MM.1S (cell line): Measurements from ENCODE around the gene NRXN3.

Source experiments
- DNase-seq: peaks from one replicate; pipeline ENCODE4 v3.0.0-alpha.2; 2015
- H2AFZ ChIP-seq: fragments of 300-600 bp; sonication (generic); 2 replicates; pipeline ENCODE4 v1.6.0; 2016; ENCODE audit warnings: antibody characterized with exemption, low read length
- H3F3A ChIP-seq: fragments of 300-600 bp; sonication (generic); 2 replicates; pipeline ENCODE4 v1.6.1; 2016; ENCODE audit warnings: mild to moderate bottlenecking, antibody characterized with exemption, low read length, moderate library complexity, mixed read lengths; ENCODE audit not compliant: insufficient read depth
- H3K27ac ChIP-seq: fragments of 300-600 bp; sonication (generic); 2 replicates; pipeline ENCODE4 v1.5.1; 2016; ENCODE audit warnings: mild to moderate bottlenecking, low read length
- H3K27me3 ChIP-seq: fragments of 300-600 bp; sonication (generic); replicated peaks from 2 replicates; pipeline ENCODE4 v1.6.0; 2016; ENCODE audit warnings: low read length; ENCODE audit not compliant: insufficient read depth
- H3K36me3 ChIP-seq: fragments of 300-600 bp; sonication (generic); replicated peaks from 2 replicates; pipeline ENCODE4 v1.6.1; 2016; ENCODE audit warnings: mild to moderate bottlenecking, low read length, mixed read lengths; ENCODE audit not compliant: insufficient read depth
- H3K4me1 ChIP-seq: fragments of 300-600 bp; sonication (generic); 2 replicates; pipeline ENCODE4 v1.6.1; 2016; ENCODE audit warnings: low read length, mixed read lengths
- H3K4me2 ChIP-seq: fragments of 300-600 bp; sonication (generic); 2 replicates; pipeline ENCODE4 v1.6.0; 2016; ENCODE audit warnings: low read depth, low read length
- H3K4me3 ChIP-seq: fragments of 300-600 bp; sonication (generic); 2 replicates; pipeline ENCODE4 v1.5.1; 2016; ENCODE audit warnings: low read length, mixed read lengths
- H3K79me2 ChIP-seq: fragments of 300-600 bp; sonication (generic); 2 replicates; pipeline ENCODE4 v1.6.1; 2016; ENCODE audit warnings: mixed run types, low read length, mixed read lengths
- H3K9ac ChIP-seq: fragments of 300-600 bp; sonication (generic); 2 replicates; pipeline ENCODE4 v1.6.1; 2016; ENCODE audit warnings: low read length, mixed read lengths
- H3K9me2 ChIP-seq: fragments of 300-600 bp; sonication (generic); replicated peaks from 2 replicates; pipeline ENCODE4 v1.6.1; 2016; ENCODE audit warnings: mild to moderate bottlenecking, low read length, mixed read lengths; ENCODE audit not compliant: insufficient read depth
- H3K9me3 ChIP-seq: fragments of 300-600 bp; sonication (generic); replicated peaks from 2 replicates; pipeline ENCODE4 v1.6.1; 2016; ENCODE audit warnings: mild to moderate bottlenecking, low read length, mixed read lengths; ENCODE audit not compliant: insufficient read depth
- H4K20me1 ChIP-seq: fragments of 300-600 bp; sonication (generic); 2 replicates; pipeline ENCODE4 v1.6.1; 2016; ENCODE audit warnings: mild to moderate bottlenecking, low read length, moderate library complexity, mixed read lengths; ENCODE audit not compliant: insufficient read depth
- EZH2 ChIP-seq: fragments of 300-600 bp; sonication (generic); optimal IDR thresholded peaks from 2 replicates; pipeline ENCODE3; 2017; ENCODE audit warnings: low read depth, mild to moderate bottlenecking, antibody characterized with exemption, low read length, mixed read lengths
- EZH2phosphoT487 ChIP-seq: fragments of 300-600 bp; sonication (generic); IDR thresholded peaks from 2 replicates; pipeline ENCODE4 v1.6.1; 2018; ENCODE audit warnings: antibody characterized with exemption, low read length
- TF ChIP-seq, protein P1 (sequence below): fragments of 300-600 bp; sonication (generic); IDR thresholded peaks from 2 replicates; pipeline ENCODE4 v1.5.1; 2016; ENCODE audit warnings: antibody characterized with exemption, low read length, mixed read lengths

NRXN3 gene

GRCh38 chr14:78605025-78605762, 435.0 kb downstream of the NRXN3 start:
- Histone ChIP-seq H3K27ac (no peak overlapping the region), H4K20me1 (no peaks in the 10 kb centered on the region), H3K4me2 (no peak overlapping the region), H3K36me3 (no peaks in the 10 kb centered on the region), H3K4me1 (no peaks in the 10 kb centered on the region), H3K4me3 (no peak overlapping the region), H3K9ac (no peak overlapping the region), H3K79me2 (no peaks in the 10 kb centered on the region), H3K9me3 (no peaks in the 10 kb centered on the region), H2AFZ (no peak overlapping the region), H3K9me2 (no peaks in the 10 kb centered on the region), H3K27me3 (no peaks in the 10 kb centered on the region), H3F3A (no peaks in the 10 kb centered on the region)
- no peak for DNase-seq
- TF ChIP-seq EZH2 (no peak), EZH2phosphoT487 (no peak)
- TF ChIP-seq, protein P1, sequence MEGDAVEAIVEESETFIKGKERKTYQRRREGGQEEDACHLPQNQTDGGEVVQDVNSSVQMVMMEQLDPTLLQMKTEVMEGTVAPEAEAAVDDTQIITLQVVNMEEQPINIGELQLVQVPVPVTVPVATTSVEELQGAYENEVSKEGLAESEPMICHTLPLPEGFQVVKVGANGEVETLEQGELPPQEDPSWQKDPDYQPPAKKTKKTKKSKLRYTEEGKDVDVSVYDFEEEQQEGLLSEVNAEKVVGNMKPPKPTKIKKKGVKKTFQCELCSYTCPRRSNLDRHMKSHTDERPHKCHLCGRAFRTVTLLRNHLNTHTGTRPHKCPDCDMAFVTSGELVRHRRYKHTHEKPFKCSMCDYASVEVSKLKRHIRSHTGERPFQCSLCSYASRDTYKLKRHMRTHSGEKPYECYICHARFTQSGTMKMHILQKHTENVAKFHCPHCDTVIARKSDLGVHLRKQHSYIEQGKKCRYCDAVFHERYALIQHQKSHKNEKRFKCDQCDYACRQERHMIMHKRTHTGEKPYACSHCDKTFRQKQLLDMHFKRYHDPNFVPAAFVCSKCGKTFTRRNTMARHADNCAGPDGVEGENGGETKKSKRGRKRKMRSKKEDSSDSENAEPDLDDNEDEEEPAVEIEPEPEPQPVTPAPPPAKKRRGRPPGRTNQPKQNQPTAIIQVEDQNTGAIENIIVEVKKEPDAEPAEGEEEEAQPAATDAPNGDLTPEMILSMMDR = no peak

GRCh38 chr14:78605897-78606500, 435.8 kb downstream of the NRXN3 start:
- no peak overlapping the region for H2AFZ ChIP-seq
- DNase-seq = no peak

GRCh38 chr14:78608998-78609787, 439.0 kb downstream of the NRXN3 start:
- Histone ChIP-seq H3K4me3 (no peak overlapping the region), H3K4me2 (no peak overlapping the region), H2AFZ (no peak overlapping the region), H3K9me2 (no peaks in the 10 kb centered on the region), H3K27ac (no peak overlapping the region), H4K20me1 (no peaks in the 10 kb centered on the region), H3K36me3 (no peaks in the 10 kb centered on the region), H3F3A (no peaks in the 10 kb centered on the region), H3K9ac (no peak overlapping the region), H3K27me3 (no peaks in the 10 kb centered on the region), H3K79me2 (no peaks in the 10 kb centered on the region), H3K9me3 (no peaks in the 10 kb centered on the region), H3K4me1 (no peaks in the 10 kb centered on the region)
- DNase-seq = no peak
- TF ChIP-seq EZH2 (no peak), EZH2phosphoT487 (no peak)
- TF ChIP-seq, protein P1 = no peak

More at GRCh38 chr14:78605897-78606500, 435.8 kb downstream of the NRXN3 start:
- H3K27me3 ChIP-seq = no peaks in the 10 kb centered on the region
- H3F3A ChIP-seq = no peaks in the 10 kb centered on the region
- no peaks in the 10 kb centered on the region for H3K4me1 ChIP-seq
- H3K36me3 ChIP-seq = no peaks in the 10 kb centered on the region
- no peaks in the 10 kb centered on the region for H4K20me1 ChIP-seq
- TF ChIP-seq, protein P1 = no peak
- TF ChIP-seq EZH2phosphoT487 = no peak
- TF ChIP-seq EZH2 = no peak
- no peak overlapping the region for H3K4me3 ChIP-seq
- H3K27ac ChIP-seq = no peak overlapping the region
- no peaks in the 10 kb centered on the region for H3K79me2 ChIP-seq
- no peaks in the 10 kb centered on the region for H3K9me2 ChIP-seq
- no peak overlapping the region for H3K4me2 ChIP-seq
- no peak overlapping the region for H3K9ac ChIP-seq
- no peaks in the 10 kb centered on the region for H3K9me3 ChIP-seq
